Measurements from ENCODE around the gene UCN.

- TF ChIP-seq CTCF (conservative IDR thresholded peaks at IDR 0.05 in 1 of 2, IDR thresholded peaks at IDR 0.05 in 1 of 2; ENCODE audit: low read depth in 1 of 2, low read length in 2 of 2) (no peak), EZH2 (IDR thresholded peaks at IDR 0.05; ENCODE audit: low read length, missing control alignments) (no peak)
Observed at GRCh38 chr2:27258051-27258450, 50.2 kb downstream of the UCN start.
